DOHH2 (cell line): Measurements from ENCODE around the gene CYP2A13.
A peak's percentile ranks its signal among the peaks of the same experiment; 100 is the strongest.
"Not testable (repeated sequence)": the region's sequence is repeated elsewhere in the genome, so short reads cannot be mapped to it uniquely, and the experiment has no call there.

ENCODE experiments used
- H3F3A ChIP-seq: fragments of 200-600 bp; sonication (generic), shearing (Covaris generic); 2 replicates; pipeline ENCODE4 v1.6.0; 2016; ENCODE audit warnings: antibody characterized with exemption, mild to moderate bottlenecking; ENCODE audit not compliant: control insufficient read depth, insufficient read depth
- H3K27ac ChIP-seq: fragments of 200-600 bp; sonication (generic); 2 replicates; pipeline ENCODE4 v1.5.1; 2014; ENCODE audit warnings: low read depth, mild to moderate bottlenecking, low read length, moderate library complexity
- H3K27me3 ChIP-seq: fragments of 200-600 bp; sonication (generic); 2 replicates; pipeline ENCODE4 v1.6.1; 2014; ENCODE audit warnings: mild to moderate bottlenecking, low read length, mixed read lengths; ENCODE audit not compliant: control insufficient read depth
- H3K36me3 ChIP-seq: fragments of 200-600 bp; sonication (generic); 2 replicates; pipeline ENCODE4 v1.6.1; 2014; ENCODE audit warnings: mild to moderate bottlenecking, low read length, moderate library complexity, mixed read lengths; ENCODE audit not compliant: control insufficient read depth
- H3K4me1 ChIP-seq: fragments of 200-600 bp; sonication (generic); 2 replicates; pipeline ENCODE4 v1.6.1; 2014; ENCODE audit warnings: mild to moderate bottlenecking, low read length, mixed read lengths; ENCODE audit not compliant: control insufficient read depth
- H3K4me2 ChIP-seq: fragments of 200-600 bp; sonication (generic); 2 replicates; pipeline ENCODE4 v1.6.0; 2014; ENCODE audit warnings: mild to moderate bottlenecking, low read length, moderate library complexity
- H3K4me3 ChIP-seq: fragments of 200-600 bp; sonication (generic); 2 replicates; pipeline ENCODE4 v1.5.1; 2014; ENCODE audit warnings: mild to moderate bottlenecking, low read length, mixed read lengths
- H3K79me2 ChIP-seq: fragments of 200-600 bp; sonication (generic); 2 replicates; pipeline ENCODE4 v1.6.1; 2014; ENCODE audit warnings: mild to moderate bottlenecking, low read length, mixed read lengths; ENCODE audit not compliant: control insufficient read depth
- H3K9me2 ChIP-seq: fragments of 200-600 bp; sonication (generic); replicated peaks from 2 replicates; pipeline ENCODE4 v1.6.1; 2014; ENCODE audit warnings: mild to moderate bottlenecking, low read length, mixed read lengths; ENCODE audit not compliant: control insufficient read depth
- H3K9me3 ChIP-seq: fragments of 200-600 bp; sonication (generic); 2 replicates; pipeline ENCODE4 v1.6.1; 2014; ENCODE audit warnings: antibody characterized with exemption, low read length, mixed read lengths; ENCODE audit not compliant: control insufficient read depth, insufficient read depth
- H4K20me1 ChIP-seq: fragments of 200-600 bp; sonication (generic); 2 replicates; pipeline ENCODE4 v1.6.0; 2014; ENCODE audit warnings: low read depth, mild to moderate bottlenecking, antibody characterized with exemption, low read length, moderate library complexity; ENCODE audit not compliant: control insufficient read depth, insufficient read depth
- CTCF ChIP-seq: fragments of 200-600 bp; sonication (generic); IDR thresholded peaks from one replicate; pipeline ENCODE4 v1.5.1; 2014; ENCODE audit warnings: antibody characterized with exemption, mild to moderate bottlenecking, low read depth, low read length; ENCODE audit not compliant: poor library complexity, severe bottlenecking
- EZH2phosphoT487 ChIP-seq: fragments of 200-600 bp; sonication (generic); IDR thresholded peaks from 2 replicates; pipeline ENCODE4 v1.6.1; 2017; ENCODE audit warnings: borderline replicate concordance, mild to moderate bottlenecking, antibody characterized with exemption, low read length, moderate library complexity, mixed read lengths

Gene CYP2A13

DNA sequence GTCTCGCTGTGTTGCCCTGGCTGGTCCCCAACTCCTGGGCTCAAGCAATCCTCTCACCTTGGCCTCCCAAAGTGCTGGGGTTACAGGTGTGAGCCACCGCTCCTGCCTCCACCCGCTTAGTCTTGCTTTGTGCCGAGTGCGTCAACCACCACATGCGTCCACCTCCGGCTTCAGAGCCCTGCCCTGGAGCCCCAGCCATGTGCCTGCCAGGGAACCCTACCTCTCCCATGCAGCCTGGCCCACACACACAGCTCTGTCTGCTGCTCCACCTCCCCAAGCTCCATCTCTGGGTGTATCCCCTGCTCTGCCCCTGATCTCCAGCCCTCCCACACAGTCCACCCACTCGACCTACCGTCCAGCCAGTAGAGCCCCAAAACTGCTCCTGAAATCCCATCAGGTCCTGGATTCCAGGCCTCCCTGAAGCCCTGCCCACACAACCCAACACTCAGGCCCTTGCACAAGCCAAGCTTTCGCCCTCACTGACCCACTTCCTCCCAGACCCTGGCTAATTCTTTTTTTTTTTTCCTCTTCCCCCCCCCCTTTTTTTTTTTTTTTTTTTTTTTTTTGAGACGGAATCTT is 35.6 kb downstream of the CYP2A13 start:
- TF ChIP-seq EZH2phosphoT487 (no peak), CTCF (no peak)
- Histone ChIP-seq H3K36me3 (no peaks in the 10 kb centered on the region), H3K79me2 (no peaks in the 10 kb centered on the region), H3K27ac (no peak overlapping the region), H3K9me3 (no peaks in the 10 kb centered on the region), H3K4me3 (no peak overlapping the region), H3K9me2 (no peaks in the 10 kb centered on the region), H3K4me2 (no peak overlapping the region), H3K4me1 (no peaks in the 10 kb centered on the region), H3K27me3 (peaks cover 3% of the 10 kb centered on the region; the same call in 1 of the 2 replicates), H3F3A (no peaks in the 10 kb centered on the region), H4K20me1 (no peaks in the 10 kb centered on the region)

GRCh38 chr19:41126765-41127203 is 38.5 kb downstream of the CYP2A13 start:
- H3K27me3 ChIP-seq, H3K9me3 ChIP-seq, H3K27ac ChIP-seq, H4K20me1 ChIP-seq, H3K4me2 ChIP-seq, H3F3A ChIP-seq, H3K4me3 ChIP-seq, H3K79me2 ChIP-seq, H3K4me1 ChIP-seq, H3K36me3 ChIP-seq, H3K9me2 ChIP-seq: not testable (repeated sequence)
- TF ChIP-seq CTCF, result peak; percentile 45

GRCh38 chr19:41127362-41127761 is 39.1 kb downstream of the CYP2A13 start:
- not testable (repeated sequence) for H3K4me3 ChIP-seq, H3K4me1 ChIP-seq, H3K27ac ChIP-seq, H3K36me3 ChIP-seq, H3K79me2 ChIP-seq, H3K9me2 ChIP-seq, H3K27me3 ChIP-seq, H3F3A ChIP-seq, H4K20me1 ChIP-seq, H3K9me3 ChIP-seq
- 0 out of 2 replicates have a peak overlapping the region, but pooled peaks have one; percentile 34 for H3K4me2 ChIP-seq

- H3K4me2 ChIP-seq, result peak overlapping the region; percentile 34; the same call in 1 of the 2 replicates
- H3K27ac ChIP-seq, result not testable (repeated sequence)
- peak; percentile 22 for TF ChIP-seq CTCF
Measured at GRCh38 chr19:41127801-41128300, 39.6 kb downstream of the CYP2A13 start.

More at GRCh38 chr19:41127801-41128300, 39.6 kb downstream of the CYP2A13 start:
- H3K36me3 ChIP-seq, H3F3A ChIP-seq, H3K9me3 ChIP-seq, H4K20me1 ChIP-seq, H3K4me1 ChIP-seq, H3K4me3 ChIP-seq, H3K79me2 ChIP-seq, H3K27me3 ChIP-seq, H3K9me2 ChIP-seq: not testable (repeated sequence)
